C4-2B (cell line): ENCODE results near the gene HELQ.

Experiments
- CTCF ChIP-seq: fragments of 450-650 bp; conservative IDR thresholded peaks from 2 replicates; pipeline ENCODE4 v1.5.1; 2017; ENCODE audit warnings: mild to moderate bottlenecking
- ZFX ChIP-seq: fragments of 450-650 bp; IDR thresholded peaks from 2 replicates; pipeline ENCODE4 v1.6.1; 2017

DNA sequence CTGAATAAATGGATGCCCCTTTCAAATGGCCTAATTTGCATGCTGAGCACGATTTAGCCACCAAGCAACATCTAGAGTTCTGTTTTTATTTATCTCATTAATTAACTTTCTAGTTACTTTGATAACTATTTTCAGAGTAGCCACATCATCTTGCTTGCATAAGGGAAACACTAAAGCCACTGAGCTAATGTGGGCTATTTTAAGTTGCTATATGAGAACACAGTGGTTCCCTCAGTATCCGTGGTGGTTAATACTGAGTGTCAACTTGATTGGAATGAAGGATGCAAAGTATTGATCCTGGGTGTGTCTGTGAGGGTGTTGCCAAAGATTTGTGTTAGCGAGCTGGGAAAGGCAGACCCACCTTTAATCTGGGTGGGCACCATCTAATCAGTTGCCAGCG, 95.6 kb downstream of the HELQ start:
- no peak for TF ChIP-seq CTCF
- TF ChIP-seq ZFX, result no peak
